Ascending aorta (tissue), 2 donors: ENCODE measurements around the gene SCD5. TPM values are rescaled to one million over a fixed set of nuclear protein-coding genes. Genes with fewer than 3 reads are reported as not detected.
A peak's percentile ranks its signal among the peaks of the same experiment; 100 is the strongest.
"Not testable (repeated sequence)": the region's sequence is repeated elsewhere in the genome, so short reads cannot be mapped to it uniquely, and the experiment has no call there.

Experiments
- DNase-seq, 2 donors: peaks; one replicate each; pipeline ENCODE4 v3.0.0-alpha.2; 2019; ENCODE audit warnings: low spot score in 2 of 2
- H3K27ac ChIP-seq, 2 donors: fragments of 200-600 bp; sonication (generic); one replicate each; pipeline ENCODE4 v1.5.1; 2016 to 2017; ENCODE audit warnings: mild to moderate bottlenecking in 1 of 2
- H3K27me3 ChIP-seq: fragments of 200-600 bp; sonication (generic); one replicate; pipeline ENCODE4 v1.5.1; 2017
- H3K36me3 ChIP-seq, 2 donors: fragments of 200-600 bp; sonication (generic); one replicate each; pipeline ENCODE4 v1.5.1; 2016
- H3K4me1 ChIP-seq, 2 donors: fragments of 200-600 bp; sonication (generic); one replicate each; pipeline ENCODE4 v1.5.1; 2016 to 2017; ENCODE audit warnings: mild to moderate bottlenecking in 1 of 2
- H3K4me3 ChIP-seq, 2 donors: fragments of 200-600 bp; sonication (generic); one replicate each; pipeline ENCODE4 v1.5.1; 2016 to 2017; ENCODE audit warnings: mild to moderate bottlenecking in 1 of 2
- H3K9me3 ChIP-seq, 2 donors: fragments of 200-600 bp; sonication (generic); one replicate each; pipeline ENCODE4 v1.5.1; 2016
- intact Hi-C: fragments of 100-400 bp; cut with DNase I; formaldehyde crosslinking; loops from one replicate; pipeline ENCODE4 v1.15.1; 2023
- total RNA-seq: library from RNA; depleted of rRNA; stranded (reverse); fragments of >200 nt; gene quantifications from one replicate; pipeline ENCODE4 v1.1.0, GENCODE V29; 2016
- TF ChIP-seq, protein P1 (sequence below), 3 experiments: fragments of 200-600 bp in 2 of 3; fragments of 450-650 bp in 1 of 3; sonication (generic) in 2 of 3; IDR thresholded peaks; one replicate each; pipeline ENCODE4 v1.5.1; 2016 to 2019; ENCODE audit warnings: antibody characterized with exemption in 3 of 3, mild to moderate bottlenecking in 1 of 3, moderate library complexity in 1 of 3

Gene SCD5
- total RNA-seq: 28.0 TPM

DNA sequence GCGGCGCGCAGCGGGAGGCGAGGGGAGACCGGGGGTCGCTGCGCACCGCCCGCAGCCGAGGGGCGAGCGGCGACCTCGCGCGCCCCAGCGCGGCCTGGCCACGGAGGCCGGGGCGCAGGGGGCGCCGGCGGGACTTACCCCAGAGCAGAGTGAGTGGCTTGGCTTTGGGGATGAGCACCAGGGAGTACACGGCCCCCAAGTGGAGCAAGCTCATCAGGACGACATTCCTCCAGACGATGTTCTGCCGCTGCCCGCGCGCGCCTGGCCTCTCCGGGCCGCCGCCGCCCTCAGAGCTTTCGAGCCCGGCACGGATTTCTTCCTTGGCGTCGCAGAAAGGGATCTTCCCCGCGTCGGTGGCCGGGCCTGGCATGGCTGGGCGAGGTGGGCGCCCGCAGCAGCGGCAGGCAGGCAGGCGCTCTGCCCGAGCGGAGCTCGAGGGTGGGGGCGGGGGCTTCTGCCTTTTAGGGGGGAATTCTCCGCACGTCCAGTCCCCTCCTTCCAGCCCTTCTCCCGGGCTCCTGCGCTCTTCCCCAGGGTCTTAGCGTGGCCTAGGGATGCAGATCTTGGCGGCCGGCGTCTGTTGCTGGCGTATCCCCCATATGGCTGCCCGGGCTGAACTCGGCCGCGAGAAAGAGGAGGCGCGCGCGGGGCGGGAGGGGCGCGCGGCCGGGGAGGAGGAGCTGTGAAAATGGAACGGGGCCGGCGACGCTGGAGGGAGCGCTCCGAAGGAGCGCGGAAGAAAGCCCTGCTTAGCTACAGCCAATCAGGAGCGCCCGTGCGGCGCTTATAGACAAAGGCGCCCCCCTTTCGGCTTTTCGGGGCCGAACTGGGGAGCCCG lies at the start of gene SCD5:
SCD5 (minus strand) TSS at position 629 of the 838 bp plus-strand sequence; CDS start at position 370, 259 bp downstream.
- peak within 1 kb of the TSS; percentile 69 to 77 for H3K4me3 ChIP-seq
- TF ChIP-seq, protein P1, sequence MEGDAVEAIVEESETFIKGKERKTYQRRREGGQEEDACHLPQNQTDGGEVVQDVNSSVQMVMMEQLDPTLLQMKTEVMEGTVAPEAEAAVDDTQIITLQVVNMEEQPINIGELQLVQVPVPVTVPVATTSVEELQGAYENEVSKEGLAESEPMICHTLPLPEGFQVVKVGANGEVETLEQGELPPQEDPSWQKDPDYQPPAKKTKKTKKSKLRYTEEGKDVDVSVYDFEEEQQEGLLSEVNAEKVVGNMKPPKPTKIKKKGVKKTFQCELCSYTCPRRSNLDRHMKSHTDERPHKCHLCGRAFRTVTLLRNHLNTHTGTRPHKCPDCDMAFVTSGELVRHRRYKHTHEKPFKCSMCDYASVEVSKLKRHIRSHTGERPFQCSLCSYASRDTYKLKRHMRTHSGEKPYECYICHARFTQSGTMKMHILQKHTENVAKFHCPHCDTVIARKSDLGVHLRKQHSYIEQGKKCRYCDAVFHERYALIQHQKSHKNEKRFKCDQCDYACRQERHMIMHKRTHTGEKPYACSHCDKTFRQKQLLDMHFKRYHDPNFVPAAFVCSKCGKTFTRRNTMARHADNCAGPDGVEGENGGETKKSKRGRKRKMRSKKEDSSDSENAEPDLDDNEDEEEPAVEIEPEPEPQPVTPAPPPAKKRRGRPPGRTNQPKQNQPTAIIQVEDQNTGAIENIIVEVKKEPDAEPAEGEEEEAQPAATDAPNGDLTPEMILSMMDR (IDR thresholded peaks at IDR 0.05): no peak
- peak in 1 of 2 donors; percentile 78 for DNase-seq
- H3K36me3 ChIP-seq: no peaks in the 10 kb centered on the region
- H3K9me3 ChIP-seq: no peaks in the 10 kb centered on the region
- peaks cover 0 to 10% of the 10 kb centered on the region in 2 donors for H3K4me1 ChIP-seq
- peak within 1 kb of the TSS in 1 of 2 donors; percentile 10 for H3K27ac ChIP-seq
- no peaks in the 10 kb centered on the region for H3K27me3 ChIP-seq
- intact Hi-C loops: loop anchor here (10.0 kb wide), 1 partner anchor 334 kb away; no protein-coding TSS in a partner anchor

DNA sequence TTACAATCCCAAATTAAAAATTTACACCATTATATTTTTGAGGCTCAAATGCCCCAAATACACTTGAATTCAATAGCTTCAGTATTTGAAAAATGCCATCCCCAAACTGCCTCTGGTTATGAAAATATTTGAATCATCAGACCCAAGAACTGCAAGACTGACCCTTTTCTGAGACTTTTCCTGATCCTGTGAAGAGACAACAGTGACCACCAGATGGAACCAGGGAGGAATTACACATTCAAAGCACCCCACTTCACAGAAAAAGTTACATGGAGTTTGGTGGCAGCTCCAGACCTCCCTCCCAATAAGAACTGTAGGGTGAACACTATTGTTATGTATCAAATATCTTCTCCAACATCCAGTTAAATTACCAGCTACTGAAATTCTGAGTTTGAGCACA lies 44.0 kb upstream of the SCD5 start:
- Histone ChIP-seq H3K27me3 (no peaks in the 10 kb centered on the region), H3K4me1 (no peaks in the 10 kb centered on the region), H3K27ac (no peak overlapping the region), H3K9me3 (no peaks in the 10 kb centered on the region), H3K4me3 (no peak overlapping the region), H3K36me3 (peaks cover 76 to 91% of the 10 kb centered on the region in 2 donors)
- TF ChIP-seq, protein P1 (IDR thresholded peaks at IDR 0.05): no peak
- no peak for DNase-seq
- intact Hi-C loops: no loop called here

DNA sequence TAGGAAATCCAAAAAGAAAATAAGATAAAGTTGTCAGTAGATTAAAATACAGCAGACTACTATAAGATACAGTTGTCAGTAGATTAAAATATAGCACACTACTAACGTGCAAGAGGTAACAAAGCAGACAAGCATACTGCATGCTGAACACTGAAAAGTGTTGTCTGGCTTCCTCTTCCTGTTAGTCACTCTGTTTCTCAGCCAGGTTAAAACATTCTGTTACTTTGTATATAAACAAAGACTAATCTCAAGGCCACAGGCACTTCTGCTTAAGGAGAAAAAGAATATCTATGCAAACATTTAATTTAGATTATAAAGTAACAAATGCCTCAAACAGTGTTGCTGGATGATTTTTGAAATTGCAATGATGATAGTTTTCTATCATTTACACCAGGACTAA lies 41.0 kb upstream of the SCD5 start:
- intact Hi-C loops: no loop called here
- H3K36me3 ChIP-seq: peaks cover 72 to 77% of the 10 kb centered on the region in 2 donors
- DNase-seq: no peak

DNA sequence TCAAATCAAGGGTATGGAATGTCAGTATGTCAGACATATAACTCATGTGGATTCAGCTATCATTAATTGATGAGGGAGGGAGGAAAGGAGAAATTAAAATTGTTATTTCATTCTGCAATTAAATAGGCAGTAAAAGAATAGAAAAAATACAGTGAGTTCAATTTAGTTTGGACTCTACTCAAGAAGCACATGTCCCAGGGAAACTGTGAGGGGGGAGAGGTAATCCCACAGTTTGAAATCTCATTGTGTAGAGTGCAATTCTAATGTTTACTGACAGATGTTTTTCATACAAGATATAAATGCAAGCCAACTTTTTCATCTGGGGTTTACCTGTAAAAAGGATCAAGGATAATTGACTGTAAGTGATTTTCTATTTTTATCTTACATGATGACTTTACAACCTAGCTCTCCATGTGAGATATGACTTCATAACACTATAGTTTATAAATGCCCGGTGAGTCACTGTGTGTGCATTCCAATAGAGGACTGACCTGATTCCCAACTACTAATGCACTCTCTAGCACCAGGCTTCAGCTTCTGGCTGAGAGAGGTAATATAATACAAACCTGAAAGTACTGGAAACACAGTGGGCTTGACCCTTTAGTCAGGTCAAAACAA lies 35.2 kb upstream of the SCD5 start:
- no peak overlapping the region for H3K4me3 ChIP-seq
- H3K4me1 ChIP-seq: no peaks in the 10 kb centered on the region
- no peaks in the 10 kb centered on the region for H3K27me3 ChIP-seq
- H3K27ac ChIP-seq: peak overlapping the region in 1 of 2 donors; percentile 10
- no peak for DNase-seq
- H3K9me3 ChIP-seq: no peaks in the 10 kb centered on the region
- TF ChIP-seq, protein P1 (IDR thresholded peaks at IDR 0.05): no peak
- peaks cover 28 to 56% of the 10 kb centered on the region in 2 donors for H3K36me3 ChIP-seq
- intact Hi-C loops: no loop called here

More for the DNA sequence above, 41.0 kb upstream of the SCD5 start:
- Histone ChIP-seq H3K4me1 (no peaks in the 10 kb centered on the region), H3K4me3 (no peak overlapping the region), H3K27me3 (no peaks in the 10 kb centered on the region), H3K9me3 (no peaks in the 10 kb centered on the region), H3K27ac (no peak overlapping the region)
- TF ChIP-seq, protein P1 (IDR thresholded peaks at IDR 0.05): no peak

DNA sequence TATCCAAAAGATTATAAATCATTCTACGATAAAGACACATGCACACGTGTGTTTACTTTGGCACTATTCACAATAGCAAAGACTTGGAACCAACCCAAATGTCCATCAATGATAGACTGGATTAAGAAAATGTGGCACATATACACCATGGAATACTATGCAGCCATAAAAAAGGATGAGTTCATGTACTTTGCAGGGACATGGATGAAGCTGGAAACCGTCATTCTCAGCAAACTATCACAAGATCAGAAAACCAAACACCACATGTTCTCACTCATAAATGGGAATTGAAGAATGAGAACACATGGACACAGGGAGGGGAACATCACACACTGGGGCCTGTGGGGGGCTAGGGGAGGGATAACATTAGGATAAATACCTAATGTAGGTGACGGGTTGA lies 34.5 kb upstream of the SCD5 start:
- H3K27ac ChIP-seq, intact Hi-C loops, H3K4me3 ChIP-seq, H3K9me3 ChIP-seq, H3K4me1 ChIP-seq, H3K27me3 ChIP-seq, DNase-seq: not testable (repeated sequence)
- H3K36me3 ChIP-seq: peaks cover 30 to 56% of the 10 kb centered on the region in 2 donors

DNA sequence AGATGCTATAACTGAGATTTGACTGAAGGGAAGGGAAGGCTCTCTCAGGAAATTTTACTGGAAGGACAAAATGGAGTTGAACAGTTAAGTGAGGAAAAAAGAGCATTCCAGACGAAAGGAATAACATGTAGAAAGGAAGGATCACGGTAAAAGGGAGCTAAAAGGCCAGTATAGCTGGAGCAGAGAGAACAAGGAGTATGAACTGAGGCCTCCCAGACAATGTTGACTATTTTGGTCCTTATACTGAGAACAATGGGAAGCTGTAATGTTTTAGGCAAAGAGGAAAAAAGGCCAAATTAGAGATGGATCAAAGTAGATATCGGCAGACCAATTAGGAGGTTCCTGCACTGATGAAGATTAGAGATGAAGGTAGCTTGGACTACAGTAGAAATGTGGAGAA lies 26.8 kb upstream of the SCD5 start:
- Histone ChIP-seq H3K4me1 (no peaks in the 10 kb centered on the region), H3K27me3 (no peaks in the 10 kb centered on the region), H3K4me3 (no peak overlapping the region), H3K9me3 (no peaks in the 10 kb centered on the region), H3K36me3 (peaks cover 74 to 90% of the 10 kb centered on the region in 2 donors), H3K27ac (no peak overlapping the region)
- intact Hi-C loops: loop anchor here (5.0 kb wide), 1 partner anchor 47 kb away; no protein-coding TSS in a partner anchor
- TF ChIP-seq, protein P1 (IDR thresholded peaks at IDR 0.05): no peak
- no peak for DNase-seq
